K562 (cell line): ENCODE measurements around the gene RPL28. TPM values are rescaled to one million over a fixed set of nuclear protein-coding genes. Genes with fewer than 3 reads are reported as not detected.
A peak's percentile ranks its signal among the peaks of the same experiment; 100 is the strongest.

Experiments
- ATAC-seq: fragments of 200-7000 bp; cut with Tn5 transposase; 3 replicates; pipeline ENCODE4 v1.9.1; 2020; ENCODE audit warnings: moderate library complexity
- BruUV-seq: library from RNA; stranded (reverse); fragments of 400-500 nt; replicated peaks from 2 replicates; lab custom pipeline; 2021; lab: Mats Ljungman, UMichigan
- CTCF ChIA-PET: fragments of 300-600 bp; formaldehyde crosslinking; extraction: SDS; loops from one replicate; lab custom pipeline; 2021; ENCODE audit warnings: low intra/inter-chr PET ratio; lab: Yijun Ruan, JAX
- POLR2A ChIA-PET: fragments of 300-600, 350-650 bp; sonication (Branson Sonifier 250); formaldehyde crosslinking; extraction: SDS; loops from one replicate; lab custom pipeline; 2021; ENCODE audit warnings: antibody characterized with exemption, inconsistent platforms; lab: Yijun Ruan, JAX
- DNase-seq, 4 experiments: peaks; one replicate each; pipeline versions ENCODE4 v3.0.0 to v3.0.0-alpha.2; 2011 to 2018; ENCODE audit warnings: low spot score in 3 of 4, mixed read lengths in 3 of 4; ENCODE audit errors: extremely low read depth in 1 of 4
- FAIRE-seq: peaks from 2 replicates; lab custom pipeline; 2011; peaks lifted over from hg19 to GRCh38; lab: Jason Lieb, UNC
- H2AFZ ChIP-seq: 2 replicates; pipeline ENCODE4 v1.6.0; 2011; ENCODE audit warnings: low read depth, low read length, control low read depth, inconsistent platforms
- H3K27ac ChIP-seq: fragments of 200-600 bp; 3 replicates; pipeline ENCODE4 v1.8.0; 2011; ENCODE audit warnings: low read depth, mild to moderate bottlenecking, control low read depth, inconsistent platforms, low read length, moderate library complexity, mixed read lengths; ENCODE audit errors: extremely low read depth
- H3K27me3 ChIP-seq, 2 experiments: fragments of 300-600 bp in 1 of 2; 2 replicates in 1 of 2; 3 replicates in 1 of 2; pipeline versions ENCODE4 v1.6.0 to v1.8.0; 2011; ENCODE audit warnings: inconsistent platforms in 2 of 2, low read length in 2 of 2, mild to moderate bottlenecking in 1 of 2, mixed read lengths in 1 of 2, moderate library complexity in 1 of 2; ENCODE audit not compliant: control insufficient read depth in 2 of 2, insufficient read depth in 2 of 2
- H3K36me3 ChIP-seq: fragments of 300-600 bp; 3 replicates; pipeline ENCODE4 v1.8.0; 2011; ENCODE audit warnings: mild to moderate bottlenecking, low read length, inconsistent platforms; ENCODE audit not compliant: control insufficient read depth, insufficient read depth
- H3K4me1 ChIP-seq, 2 experiments: fragments of 200-600 bp in 1 of 2; replicated peaks in 1 of 2; 2 replicates in 1 of 2; 3 replicates in 1 of 2; pipeline versions ENCODE4 v1.5.1 to v1.8.0; 2011; ENCODE audit warnings: inconsistent platforms in 2 of 2, low read length in 2 of 2, mild to moderate bottlenecking in 1 of 2, mixed read lengths in 1 of 2, moderate library complexity in 1 of 2; ENCODE audit not compliant: control insufficient read depth in 2 of 2, insufficient read depth in 2 of 2
- H3K4me2 ChIP-seq: 2 replicates; pipeline ENCODE4 v1.6.1; 2011; ENCODE audit warnings: low read length, control low read depth, inconsistent platforms, mixed read lengths; ENCODE audit not compliant: insufficient read depth
- H3K4me3 ChIP-seq: fragments of 200-600 bp; sonication (generic), shearing (Covaris generic); 2 replicates; pipeline ENCODE4 v1.5.1; 2016; ENCODE audit warnings: control low read depth, inconsistent platforms
- H3K79me2 ChIP-seq: fragments of 200-600 bp; 3 replicates; pipeline ENCODE4 v1.8.0; 2011; ENCODE audit warnings: low read length, inconsistent platforms; ENCODE audit not compliant: control insufficient read depth, insufficient read depth
- H3K9ac ChIP-seq, 2 experiments: 2 replicates each; pipeline versions ENCODE4 v1.6.0 to v1.6.1; 2011; ENCODE audit warnings: low read depth in 2 of 2, low read length in 2 of 2, control low read depth in 1 of 2, inconsistent platforms in 1 of 2, mild to moderate bottlenecking in 1 of 2, mixed read lengths in 1 of 2; ENCODE audit not compliant: insufficient read depth in 1 of 2
- H3K9me1 ChIP-seq: one replicate; pipeline ENCODE4 v1.6.0; 2011; ENCODE audit warnings: inconsistent platforms, mild to moderate bottlenecking, low read length, moderate library complexity; ENCODE audit not compliant: control insufficient read depth, insufficient read depth
- H3K9me3 ChIP-seq: replicated peaks from 2 replicates; pipeline ENCODE4 v1.5.1; 2011; ENCODE audit warnings: low read depth, low read length, inconsistent platforms; ENCODE audit not compliant: control insufficient read depth, insufficient read depth
- H4K20me1 ChIP-seq: replicated peaks from 2 replicates; pipeline ENCODE4 v1.6.1; 2011; ENCODE audit warnings: low read length, inconsistent platforms, mixed read lengths; ENCODE audit not compliant: control insufficient read depth, insufficient read depth
- ARHGAP35 ChIP-seq: fragments of 450-650 bp; IDR thresholded peaks from 2 replicates; pipeline ENCODE4 v1.6.1; 2018; ENCODE audit not compliant: partially characterized antibody
- CREB1 ChIP-seq, 2 experiments: sonication (generic) in 1 of 2; formaldehyde crosslinking in 1 of 2; IDR thresholded peaks; 2 replicates each; pipeline versions ENCODE4 v1.6.1 to v1.8.0; 2012 to 2022; ENCODE audit warnings: inconsistent platforms in 1 of 2, mild to moderate bottlenecking in 1 of 2, missing genetic modification reagents in 1 of 2, moderate library complexity in 1 of 2
- HDAC3 ChIP-seq: fragments of 450-650 bp; IDR thresholded peaks from 2 replicates; pipeline ENCODE4 v1.6.1; 2018; ENCODE audit warnings: borderline replicate concordance, mild to moderate bottlenecking, moderate library complexity; ENCODE audit not compliant: partially characterized antibody
- HMGN3 ChIP-seq: IDR thresholded peaks from 2 replicates; pipeline ENCODE4 v1.6.1; 2011; ENCODE audit warnings: borderline replicate concordance, low read depth, mild to moderate bottlenecking, mixed read lengths, low read length; ENCODE audit not compliant: insufficient read length; ENCODE audit errors: extremely low read depth
- JUNB ChIP-seq: fragments of 450-650 bp; formaldehyde crosslinking; conservative IDR thresholded peaks from 2 replicates; pipeline ENCODE4 v1.4.0; 2020; ENCODE audit warnings: mild to moderate bottlenecking
- KLF16 ChIP-seq: IDR thresholded peaks from 2 replicates; pipeline ENCODE4 v1.6.1; 2016; ENCODE audit warnings: antibody characterized with exemption
- MYC ChIP-seq, 2 experiments: fragments of 250-450 bp in 1 of 2; sonication (Bioruptor Pico) in 1 of 2; IDR thresholded peaks; 2 replicates each; pipeline versions ENCODE4 v1.5.1 to v1.6.1; 2012 to 2021; ENCODE audit warnings: low read depth in 2 of 2, borderline replicate concordance in 1 of 2, improper control_type of control experiment in 1 of 2, low read length in 1 of 2, mild to moderate bottlenecking in 1 of 2, moderate library complexity in 1 of 2
- NCOA1 ChIP-seq: fragments of 450-650 bp; IDR thresholded peaks from 2 replicates; pipeline ENCODE4 v1.6.1; 2016; ENCODE audit warnings: low read depth
- NR2F6 ChIP-seq: fragments of 450-650 bp; formaldehyde crosslinking; IDR thresholded peaks from 2 replicates; pipeline ENCODE4 v1.4.0; 2020; ENCODE audit warnings: mild to moderate bottlenecking
- PHF8 ChIP-seq: fragments of 200-600 bp; sonication (generic); IDR thresholded peaks from 2 replicates; pipeline ENCODE4 v1.6.1; 2012; ENCODE audit warnings: mixed run types, mild to moderate bottlenecking, inconsistent platforms, low read length, moderate library complexity, borderline replicate concordance
- RFX1 ChIP-seq: fragments of 450-650 bp; IDR thresholded peaks from 2 replicates; pipeline ENCODE4 v1.6.1; 2016; ENCODE audit warnings: mild to moderate bottlenecking, moderate library complexity
- ZC3H11A ChIP-seq: IDR thresholded peaks from 2 replicates; pipeline ENCODE4 v1.6.1; 2012; ENCODE audit warnings: low read depth, low read length, improper control_type of control experiment
- ZFPM2 ChIP-seq: fragments of 250-450 bp; sonication (Bioruptor Pico); IDR thresholded peaks from 2 replicates; pipeline ENCODE4 v1.5.1; 2022; ENCODE audit warnings: mild to moderate bottlenecking
- ZNF224 ChIP-seq: sonication (generic); formaldehyde crosslinking; IDR thresholded peaks from 2 replicates; pipeline ENCODE4 v1.8.0; 2022; ENCODE audit warnings: mild to moderate bottlenecking, missing genetic modification reagents
- WGBS: fragments of 100-300 bp; shearing (Covaris generic); methylation state at CpG from one replicate; pipeline ENCODE4 v1.1.6; 2016; ENCODE audit warnings: low coverage, mixed read lengths; ENCODE audit not compliant: insufficient coverage; ENCODE audit errors: missing lambda C conversion rate; 5-methylcytosine and 5-hydroxymethylcytosine counted together
- in situ Hi-C: fragments of 300-500 bp; cut with MboI; formaldehyde crosslinking; loops from 4 replicates; pipeline ENCODE4 v1.15.0; 2018; ENCODE audit warnings: inconsistent platforms, mixed read lengths
- intact Hi-C: fragments of 100-400 bp; cut with micrococcal nuclease; formaldehyde crosslinking; loops from 2 replicates; pipeline ENCODE4 v1.14.2; 2022
- polyA plus RNA-seq, 8 experiments: library from polyadenylated mRNA; depleted of rRNA in 4 of 8; stranded (reverse) in 5 of 8; unstranded in 3 of 8; fragments of >200 nt; fragmentation: Nextera tagmentation in 2 of 8; fragmentation: Illumina TruSeq in 1 of 8; extraction: Ambion mirVana in 2 of 8; extraction: Trizol in 1 of 8; gene quantifications; 2 replicates each; pipeline versions ENCODE4 v1.2.1 to v1.2.3, GENCODE V29; 2011 to 2014; ENCODE audit warnings: inconsistent platforms in 1 of 8, missing spikeins in 1 of 8
- total RNA-seq, 7 experiments: library from RNA; depleted of rRNA in 6 of 7; stranded (reverse); fragments of >200 nt in 6 of 7; fragmentation: Illumina TruSeq in 2 of 7; extraction: Trizol in 2 of 7; gene quantifications; 2 replicates each; pipeline versions ENCODE4 v1.2.1 to v1.2.3, GENCODE V29; 2011 to 2021; ENCODE audit warnings: low replicate concordance in 1 of 7
- TF ChIP-seq, protein P1 (sequence below), 2 experiments: fragments of 450-650 bp; IDR thresholded peaks; 2 replicates each; pipeline ENCODE4 v1.6.1; 2016
- TF ChIP-seq, protein P2 (sequence below): fragments of 450-650 bp; formaldehyde crosslinking; IDR thresholded peaks from 2 replicates; pipeline ENCODE4 v1.4.0; 2022; ENCODE audit warnings: missing genetic modification characterization

Gene RPL28
- total and polyA plus RNA-seq, 9 of the 15 experiments (the other 6 are each of a cell fraction or from before 2014, with no cell fraction given), result 124 to 3,106 (median 622) TPM

DNA sequence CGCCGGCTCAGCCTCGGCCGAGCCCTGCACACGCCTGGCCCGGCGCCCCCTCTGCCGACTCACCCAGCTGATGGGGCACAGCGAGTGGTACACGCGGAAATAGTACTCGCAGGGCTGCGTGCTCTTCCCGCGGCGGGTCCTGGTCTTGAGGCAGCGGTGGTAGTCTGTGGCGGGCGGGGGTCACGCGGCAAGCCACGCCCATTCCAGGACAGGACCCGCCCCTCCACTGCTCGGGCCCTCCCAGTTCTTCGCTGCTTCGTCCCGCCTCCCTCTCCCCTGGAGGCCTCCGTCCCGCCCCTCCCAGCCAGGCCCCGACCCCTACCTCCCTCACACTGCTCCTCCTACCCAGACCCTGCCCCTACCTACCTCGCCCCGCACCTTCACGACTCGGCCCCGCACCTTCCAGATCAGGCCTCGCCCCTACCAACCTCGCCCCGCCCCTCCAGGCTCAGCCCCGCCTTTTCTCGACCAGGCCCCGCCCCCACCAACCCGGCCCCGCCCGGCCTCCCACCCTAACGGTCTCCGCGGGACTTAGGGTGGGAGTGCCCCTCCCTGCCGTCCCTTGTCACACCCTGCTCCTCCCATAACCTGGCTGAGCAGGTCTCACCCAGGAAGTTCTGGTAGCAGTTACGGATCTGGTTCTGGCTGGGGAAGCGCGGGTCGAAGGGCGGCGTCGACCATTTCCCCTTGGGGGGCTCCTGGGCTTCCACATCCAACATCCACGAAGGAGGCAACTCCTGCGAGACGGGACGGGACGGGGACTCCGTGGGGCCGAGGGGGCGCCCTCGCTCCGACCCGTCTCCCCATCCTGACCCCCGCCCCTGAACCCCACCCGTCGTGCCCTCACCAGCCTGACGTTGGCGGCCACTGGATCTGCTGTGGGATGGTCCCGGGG is 31.7 kb upstream of the RPL28 start (continued):
- TF ChIP-seq, protein P1, sequence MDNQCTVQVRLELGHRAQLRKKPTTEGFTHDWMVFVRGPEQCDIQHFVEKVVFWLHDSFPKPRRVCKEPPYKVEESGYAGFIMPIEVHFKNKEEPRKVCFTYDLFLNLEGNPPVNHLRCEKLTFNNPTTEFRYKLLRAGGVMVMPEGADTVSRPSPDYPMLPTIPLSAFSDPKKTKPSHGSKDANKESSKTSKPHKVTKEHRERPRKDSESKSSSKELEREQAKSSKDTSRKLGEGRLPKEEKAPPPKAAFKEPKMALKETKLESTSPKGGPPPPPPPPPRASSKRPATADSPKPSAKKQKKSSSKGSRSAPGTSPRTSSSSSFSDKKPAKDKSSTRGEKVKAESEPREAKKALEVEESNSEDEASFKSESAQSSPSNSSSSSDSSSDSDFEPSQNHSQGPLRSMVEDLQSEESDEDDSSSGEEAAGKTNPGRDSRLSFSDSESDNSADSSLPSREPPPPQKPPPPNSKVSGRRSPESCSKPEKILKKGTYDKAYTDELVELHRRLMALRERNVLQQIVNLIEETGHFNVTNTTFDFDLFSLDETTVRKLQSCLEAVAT (IDR thresholded peaks at IDR 0.05), result no peak
- TF ChIP-seq ZNF224 (CRISPR knock-in tag), result no peak
- TF ChIP-seq ZC3H11A, result no peak
- TF ChIP-seq PHF8, result peak; percentile 22; the same call in 1 of the 2 replicates
- TF ChIP-seq CREB1 (IDR thresholded peaks at IDR 0.05), result no peak
- TF ChIP-seq CREB1 (CRISPR knock-in tag; IDR thresholded peaks at IDR 0.05), result no peak
- TF ChIP-seq NCOA1, result no peak
- TF ChIP-seq, all 486 proteins: peak for 24

DNA sequence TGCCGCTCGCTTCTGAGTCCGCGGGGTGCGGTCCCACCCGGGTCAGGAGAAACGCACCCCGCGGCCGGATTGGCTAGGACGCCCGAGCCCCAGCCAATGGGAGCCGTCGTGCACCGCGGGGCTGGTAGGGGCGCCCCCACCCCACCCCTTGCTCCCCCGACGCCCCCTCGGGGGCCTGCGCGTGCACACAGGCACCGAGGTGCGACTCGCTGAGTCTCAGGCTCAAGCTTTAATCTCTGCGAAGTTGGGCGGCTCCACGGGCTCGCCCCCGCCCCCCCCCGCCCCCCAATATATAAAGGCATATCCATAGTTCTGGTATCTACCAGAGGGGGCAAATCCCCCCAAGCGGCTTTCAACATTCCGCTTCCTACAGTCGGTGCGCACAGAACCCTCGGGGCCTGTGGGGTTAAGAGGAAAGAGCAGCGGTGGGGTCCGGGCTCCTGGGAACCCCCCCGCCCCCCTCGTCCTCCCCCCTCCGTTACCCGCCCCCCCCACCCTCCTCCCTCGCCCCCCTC is 31.0 kb upstream of the RPL28 start, which contains the start of gene COX6B2:
COX6B2 (minus strand) TSS at position 22 of the 515 bp plus-strand sequence. CDS start 198 bp downstream, outside the sequence.
- in situ Hi-C loops, result no loop called here
- peak within 1 kb of the TSS; percentile 85 for H3K4me2 ChIP-seq
- no peaks in the 10 kb centered on the region for H3K36me3 ChIP-seq
- H3K27ac ChIP-seq, result peak within 1 kb of the TSS; percentile 49; the same call in 2 of the 3 replicates
- H4K20me1 ChIP-seq, result peaks cover 6% of the 10 kb centered on the region; the same call in 1 of the 2 replicates
- ATAC-seq, result no peak
- intact Hi-C loops, result no loop called here
- no peaks in the 10 kb centered on the region for H3K9me3 ChIP-seq
- peak within 1 kb of the TSS; percentile 50 to 92 for H3K9ac ChIP-seq
- H3K79me2 ChIP-seq, result no peaks in the 10 kb centered on the region
- peak within 1 kb of the TSS; percentile 88 for H2AFZ ChIP-seq
- BruUV-seq, result no TSS peak
- FAIRE-seq, result no peak
- no peaks in the 10 kb centered on the region for H3K9me1 ChIP-seq
- H3K27me3 ChIP-seq, result peaks cover 9 to 21% of the 10 kb centered on the region in 2 experiments; a peak in 4 of 5 replicates
- 2% methylated on average over 10 of the region's 43 CpGs for WGBS
- peaks cover 4 to 57% of the 10 kb centered on the region in 2 experiments; a peak in 4 of 5 replicates for H3K4me1 ChIP-seq
- DNase-seq, result peak in 3 of 4 experiments; percentile 62 to 80 (median 76)
- POLR2A ChIA-PET, result no interaction called here
- CTCF ChIA-PET, result no interaction called here
- peak within 1 kb of the TSS; percentile 64 for H3K4me3 ChIP-seq
- TF ChIP-seq MYC (IDR thresholded peaks at IDR 0.05; ENCODE audit: low read depth, low read length), result no peak
- no peak for TF ChIP-seq MYC (CRISPR knock-in tag; IDR thresholded peaks at IDR 0.05; ENCODE audit: borderline replicate concordance, low read depth)
- no peak for TF ChIP-seq ZFPM2
- TF ChIP-seq ARHGAP35, result no peak
- TF ChIP-seq JUNB, result no peak
- no peak for TF ChIP-seq KLF16
- TF ChIP-seq HMGN3, result no peak
- TF ChIP-seq HDAC3, result no peak
- TF ChIP-seq, protein P2, sequence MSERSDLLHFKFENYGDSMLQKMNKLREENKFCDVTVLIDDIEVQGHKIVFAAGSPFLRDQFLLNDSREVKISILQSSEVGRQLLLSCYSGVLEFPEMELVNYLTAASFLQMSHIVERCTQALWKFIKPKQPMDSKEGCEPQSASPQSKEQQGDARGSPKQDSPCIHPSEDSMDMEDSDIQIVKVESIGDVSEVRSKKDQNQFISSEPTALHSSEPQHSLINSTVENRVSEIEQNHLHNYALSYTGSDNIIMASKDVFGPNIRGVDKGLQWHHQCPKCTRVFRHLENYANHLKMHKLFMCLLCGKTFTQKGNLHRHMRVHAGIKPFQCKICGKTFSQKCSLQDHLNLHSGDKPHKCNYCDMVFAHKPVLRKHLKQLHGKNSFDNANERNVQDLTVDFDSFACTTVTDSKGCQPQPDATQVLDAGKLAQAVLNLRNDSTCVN (CRISPR knock-in tag), result no peak
- no peak for TF ChIP-seq RFX1
- TF ChIP-seq NR2F6 (CRISPR knock-in tag), result no peak
